HepG2 (cell line): ENCODE data around the gene B4GALT5. TPM values are rescaled to one million over a fixed set of nuclear protein-coding genes. Genes with fewer than 3 reads are reported as not detected.

Source experiments
- ATM ChIP-seq: fragments of 450-650 bp; IDR thresholded peaks from 2 replicates; pipeline ENCODE4 v1.7.1; 2017; ENCODE audit warnings: mild to moderate bottlenecking, borderline replicate concordance
- ETV6 ChIP-seq: sonication (generic); formaldehyde crosslinking; conservative IDR thresholded peaks from 2 replicates; pipeline ENCODE4 v1.4.0; 2020; ENCODE audit warnings: missing genetic modification reagents
- MAFF ChIP-seq: IDR thresholded peaks from 2 replicates; pipeline ENCODE4 v1.6.1; 2011; ENCODE audit warnings: low read depth, low read length, improper control_type of control experiment
- RARA ChIP-seq: IDR thresholded peaks from 2 replicates; pipeline ENCODE4 v1.6.1; 2016; ENCODE audit warnings: missing genetic modification reagents, missing compliant biosample characterization
- TEAD2 ChIP-seq: sonication (generic); formaldehyde crosslinking; IDR thresholded peaks from 2 replicates; pipeline ENCODE4 v1.9.0; 2021; ENCODE audit warnings: missing genetic modification reagents
- ZBED4 ChIP-seq: sonication (generic); formaldehyde crosslinking; IDR thresholded peaks from 2 replicates; pipeline ENCODE4 v1.4.0; 2020; ENCODE audit warnings: missing genetic modification reagents, borderline replicate concordance
- ZBTB26 ChIP-seq: IDR thresholded peaks from 2 replicates; pipeline ENCODE4 v1.6.1; 2016; ENCODE audit warnings: missing compliant biosample characterization, missing genetic modification reagents, borderline replicate concordance
- ZBTB40 ChIP-seq, 2 experiments: fragments of 450-650 bp in 1 of 2; sonication (generic) in 1 of 2; formaldehyde crosslinking in 1 of 2; IDR thresholded peaks; 2 replicates each; pipeline versions ENCODE4 v1.6.1 to v1.8.0; 2016 to 2022; ENCODE audit warnings: antibody characterized with exemption in 1 of 2, mild to moderate bottlenecking in 1 of 2, missing genetic modification reagents in 1 of 2
- ZFP1 ChIP-seq: IDR thresholded peaks from 2 replicates; pipeline ENCODE4 v1.6.1; 2016
- ZHX1 ChIP-seq: sonication (generic); formaldehyde crosslinking; IDR thresholded peaks from 2 replicates; pipeline ENCODE4 v1.8.1; 2022; ENCODE audit warnings: low read depth, mild to moderate bottlenecking, missing genetic modification reagents
- ZNF546 ChIP-seq: sonication (generic); formaldehyde crosslinking; conservative IDR thresholded peaks from 2 replicates; pipeline ENCODE4 v1.8.1; 2023; ENCODE audit warnings: mild to moderate bottlenecking, missing genetic modification reagents
- polyA plus RNA-seq, 8 experiments: library from polyadenylated mRNA; depleted of rRNA in 3 of 8; stranded (reverse) in 7 of 8; unstranded in 1 of 8; fragments of >200 nt; fragmentation: Illumina TruSeq in 4 of 8; extraction: Trizol in 4 of 8; gene quantifications; 2 replicates each; pipeline versions ENCODE4 v1.2.1 to v1.2.3, GENCODE V29; 2011 to 2016; ENCODE audit warnings: low read depth in 4 of 8, missing spikeins in 1 of 8, mixed read lengths in 1 of 8; ENCODE audit not compliant: insufficient read depth in 1 of 8
- total RNA-seq, 5 experiments: library from RNA; depleted of rRNA; stranded (reverse); fragments of >200 nt; fragmentation: Illumina TruSeq; extraction: Trizol; gene quantifications; 2 replicates each; pipeline ENCODE4 v1.2.3, GENCODE V29; 2016; ENCODE audit warnings: low read depth in 1 of 5

The B4GALT5 gene
- total and polyA plus RNA-seq, 2 of the 13 experiments (the other 11 are each of a cell fraction or from before 2014, with no cell fraction given), result 27.3 to 30.9 TPM

GRCh38 chr20:49583669-49584417, 129.8 kb downstream of the B4GALT5 start (continued):
- TF ChIP-seq TEAD2 (no peak; the same call in 1 of the 2 replicates), ZBTB40 (IDR thresholded peaks at IDR 0.05) (no peak), ZBTB40 (CRISPR knock-in tag; IDR thresholded peaks at IDR 0.05) (peak; percentile 89), ETV6 (CRISPR knock-in tag) (no peak; the same call in 1 of the 2 replicates), MAFF (no peak; the same call in 1 of the 2 replicates), RARA (CRISPR knock-in tag) (peak; percentile 95), ZNF546 (CRISPR knock-in tag) (peak; percentile 95; the same call in 1 of the 2 replicates), ZHX1 (CRISPR knock-in tag) (peak; percentile 50), ZFP1 (CRISPR knock-in tag) (peak; percentile 92), ZBED4 (CRISPR knock-in tag) (peak; percentile 95), ATM (no peak), ZBTB26 (CRISPR knock-in tag) (peak; percentile 89; the same call in 1 of the 2 replicates)
